Fibroblast of peridontal ligament (primary cell): ENCODE data around the gene SPP1.
A peak's percentile ranks its signal among the peaks of the same experiment; 100 is the strongest.

Source experiments
- DNase-seq: peaks from one replicate; pipeline ENCODE4 v3.0.0-alpha.2; 2010; ENCODE audit errors: extremely low read depth

The SPP1 gene

DNA sequence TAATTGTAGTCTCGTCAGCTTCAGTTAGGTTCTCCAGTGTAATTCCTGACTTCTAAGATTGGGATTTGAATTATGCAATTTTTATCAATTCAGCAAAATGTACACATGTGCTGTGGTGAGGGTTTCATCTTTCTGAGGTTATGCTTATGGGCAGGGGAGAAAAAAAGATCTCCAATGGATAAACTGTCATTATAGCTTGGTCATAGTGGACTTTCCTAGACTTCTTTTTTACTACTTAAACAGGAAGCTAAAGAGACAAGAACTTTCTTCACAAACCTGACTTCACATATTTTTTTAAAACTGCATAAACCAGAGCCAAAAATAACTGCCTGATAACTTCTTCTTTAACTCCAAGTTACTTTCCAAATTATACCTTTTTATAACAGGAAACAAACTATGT lies 21.7 kb upstream of the SPP1 start:
- peak; percentile 5 for DNase-seq

DNA sequence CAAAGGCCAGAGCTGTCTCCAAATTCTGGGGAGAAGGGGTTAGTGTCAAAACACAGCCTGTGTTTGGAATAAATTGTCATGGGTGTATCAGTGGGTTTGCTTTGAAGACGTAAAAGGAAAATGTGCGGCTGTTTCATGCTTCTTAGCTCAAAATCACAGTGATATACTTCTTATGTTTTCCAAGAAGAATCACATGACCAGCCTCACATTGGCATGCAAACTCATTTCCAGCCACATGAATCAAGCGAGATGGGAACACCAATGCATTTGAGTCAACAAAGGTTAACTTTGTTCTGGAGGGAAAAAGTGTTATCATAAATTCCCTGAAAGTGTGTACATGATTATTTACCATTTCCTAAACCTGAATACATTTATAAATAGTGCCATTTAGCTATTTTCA lies 19.0 kb upstream of the SPP1 start:
- no peak for DNase-seq

DNA sequence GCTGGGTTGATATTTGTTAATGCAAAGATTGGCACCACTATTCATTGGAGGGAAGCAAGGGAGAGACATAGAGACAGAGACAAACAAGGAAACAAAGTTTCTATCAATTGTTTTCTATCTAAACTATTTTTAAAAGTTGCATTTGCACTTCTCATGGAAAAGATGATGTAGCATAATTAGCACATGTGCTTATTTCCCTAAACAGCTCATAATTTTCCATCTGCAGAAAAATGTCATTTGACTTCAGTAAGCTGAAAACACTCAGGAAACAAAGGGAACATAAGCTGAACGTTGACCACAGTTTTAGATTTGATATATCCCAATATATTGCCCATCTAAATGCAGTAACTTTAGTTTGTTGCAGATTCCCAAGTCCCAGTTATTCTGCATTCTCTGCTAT lies 18.5 kb upstream of the SPP1 start:
- DNase-seq: no peak

DNA sequence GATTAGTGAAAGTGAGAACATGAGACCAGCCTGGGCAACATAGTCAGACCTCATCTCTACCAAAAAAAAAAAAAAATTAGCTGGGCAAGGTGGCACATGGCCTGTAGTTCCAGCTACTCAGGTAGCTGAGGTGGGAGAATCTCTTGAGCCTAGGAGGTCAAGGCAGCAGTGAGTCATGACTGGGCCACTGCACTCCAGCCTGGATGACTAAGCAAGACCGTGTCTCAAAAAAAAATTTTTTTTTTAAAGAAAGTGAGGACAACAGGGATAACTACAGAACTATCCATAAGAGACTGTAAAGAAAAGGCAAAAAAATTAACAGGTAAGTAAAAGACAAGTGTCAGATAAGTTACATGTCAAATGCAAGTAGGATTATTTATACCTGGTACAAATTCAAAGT lies 13.5 kb upstream of the SPP1 start:
- DNase-seq: peak; percentile 34

DNA sequence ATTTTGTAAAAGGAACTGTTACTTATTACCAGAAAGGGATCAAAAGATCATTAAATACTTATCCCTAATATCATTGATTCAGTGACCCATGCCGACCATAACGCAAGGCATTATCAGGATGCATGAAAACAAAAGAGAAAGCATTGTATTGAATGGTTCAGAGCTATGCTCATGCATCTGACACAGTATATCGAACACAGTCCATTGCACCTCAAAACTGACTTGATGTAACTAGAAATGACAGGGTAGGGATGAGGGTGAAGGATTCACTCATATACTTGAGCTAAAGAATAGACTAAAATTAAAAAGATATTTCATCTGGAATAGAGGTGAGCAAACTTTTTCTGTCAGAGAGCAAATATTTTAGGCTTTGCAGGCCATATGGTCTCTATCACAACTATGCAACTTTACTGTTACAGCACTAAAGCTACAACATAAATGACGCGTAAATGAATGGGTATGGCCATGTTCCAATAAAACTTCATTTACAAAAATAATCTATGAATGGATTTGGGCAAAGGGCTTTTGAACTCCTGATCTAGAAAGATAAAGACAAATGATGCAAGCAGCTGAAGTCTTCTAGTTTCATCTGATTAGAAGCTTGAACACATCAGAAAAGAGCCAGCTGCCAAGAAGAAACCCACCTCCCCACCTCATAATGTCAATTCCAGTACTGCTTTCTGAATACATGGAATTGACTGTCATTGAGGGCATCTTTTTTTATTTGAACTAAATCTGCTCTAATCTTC lies 12.9 kb upstream of the SPP1 start:
- no peak for DNase-seq

DNA sequence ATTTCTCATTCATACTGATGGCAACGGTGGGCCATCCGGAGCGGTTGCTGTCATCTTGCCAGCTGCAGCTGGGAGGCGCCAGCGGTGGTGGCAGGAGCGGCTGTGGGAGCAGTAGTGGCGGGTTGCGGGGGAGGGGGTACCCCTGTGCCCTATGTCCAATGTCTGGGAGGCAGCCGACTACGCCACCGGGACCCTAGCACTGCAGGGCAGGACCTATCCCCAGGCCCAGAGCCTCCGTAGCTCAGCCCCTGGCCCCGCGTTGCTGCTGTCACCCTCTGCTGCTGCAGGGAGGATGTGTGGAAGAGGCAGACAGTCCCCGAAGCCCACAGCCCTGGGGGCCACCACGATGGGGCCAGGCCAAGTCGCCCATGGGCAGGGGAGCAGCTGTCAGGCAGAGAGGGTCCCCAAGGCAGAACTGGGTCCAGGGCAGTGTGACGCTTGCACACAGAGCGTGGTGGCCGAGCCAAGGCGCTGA lies 10.0 kb upstream of the SPP1 start:
- no peak for DNase-seq

DNA sequence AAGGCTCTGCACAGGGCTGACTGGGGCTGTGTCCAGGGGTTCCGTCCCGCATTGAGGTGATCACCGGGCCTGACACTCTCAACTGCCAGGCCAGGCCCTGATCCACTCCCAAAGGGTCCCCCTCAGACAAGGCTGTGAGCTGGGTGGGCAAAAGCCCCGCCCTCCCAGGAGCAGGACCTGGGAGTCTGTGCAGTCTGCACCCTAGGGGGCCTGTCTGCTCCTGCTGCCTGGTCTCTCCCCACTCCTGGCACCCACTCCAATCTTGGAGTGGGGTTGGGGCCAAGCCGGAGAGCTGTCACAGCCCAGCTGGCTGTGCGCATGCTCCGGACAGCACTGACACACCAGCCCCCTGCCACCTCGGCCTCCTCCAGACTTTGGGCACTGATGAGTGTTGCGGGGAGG lies 9.4 kb upstream of the SPP1 start:
- DNase-seq: no peak

DNA sequence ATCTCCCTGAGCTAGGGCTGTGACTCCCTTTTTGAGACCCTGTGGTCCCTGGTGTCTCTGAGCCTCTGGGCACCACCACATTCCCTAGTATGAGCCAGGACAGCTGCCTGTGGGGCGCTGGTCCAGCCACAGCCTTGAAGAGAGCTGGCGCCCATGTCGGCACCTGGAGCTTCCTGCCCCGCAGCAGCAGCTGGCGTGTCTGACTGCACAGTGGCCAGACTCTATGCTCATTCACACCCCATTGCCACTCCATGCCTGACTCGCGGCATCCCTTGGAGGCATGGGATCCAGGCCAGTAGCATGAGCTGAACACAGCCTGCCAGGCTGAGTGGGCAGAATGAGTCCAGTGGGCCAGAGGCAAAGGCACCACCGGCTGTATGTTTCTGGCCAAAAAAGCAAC lies 8.3 kb upstream of the SPP1 start:
- no peak for DNase-seq

DNA sequence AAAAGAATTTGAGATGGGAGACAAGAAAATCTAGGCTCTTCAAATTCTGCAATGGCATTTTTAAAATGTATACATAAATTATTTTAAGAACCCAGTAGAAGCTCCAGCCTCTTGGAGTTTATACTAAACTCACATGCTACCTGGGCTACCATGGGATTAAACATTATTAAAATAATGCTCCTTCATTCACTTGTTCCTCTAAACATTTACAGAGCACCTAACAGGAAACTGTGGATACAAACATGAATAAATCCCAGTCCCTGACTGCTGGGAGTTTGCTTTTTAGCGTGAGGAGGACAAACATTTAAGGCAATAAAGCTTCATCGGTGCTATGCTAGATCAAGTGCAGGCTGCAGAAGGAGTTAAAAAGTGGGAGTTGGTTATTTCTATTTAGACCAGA lies 5.4 kb upstream of the SPP1 start:
- DNase-seq: no peak

DNA sequence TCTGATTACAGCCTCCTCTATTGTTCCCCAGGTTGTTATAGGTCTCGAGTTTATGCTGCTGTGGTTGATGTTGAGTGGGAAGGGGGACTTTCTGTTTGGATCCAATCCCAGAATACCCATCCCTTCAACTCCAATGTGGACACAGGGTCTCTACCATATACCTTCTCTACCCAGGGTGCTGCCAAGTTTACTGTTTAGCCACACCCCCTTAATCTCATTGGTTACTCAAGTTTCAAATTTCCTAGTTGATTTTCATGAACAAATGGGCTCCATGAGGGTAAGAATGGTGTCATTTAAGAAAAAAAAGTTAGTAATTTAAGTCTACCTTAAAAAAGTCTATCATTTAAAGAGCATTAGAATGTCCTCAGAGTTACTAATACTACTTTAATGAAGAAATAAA lies 3.6 kb upstream of the SPP1 start:
- DNase-seq: no peak

DNA sequence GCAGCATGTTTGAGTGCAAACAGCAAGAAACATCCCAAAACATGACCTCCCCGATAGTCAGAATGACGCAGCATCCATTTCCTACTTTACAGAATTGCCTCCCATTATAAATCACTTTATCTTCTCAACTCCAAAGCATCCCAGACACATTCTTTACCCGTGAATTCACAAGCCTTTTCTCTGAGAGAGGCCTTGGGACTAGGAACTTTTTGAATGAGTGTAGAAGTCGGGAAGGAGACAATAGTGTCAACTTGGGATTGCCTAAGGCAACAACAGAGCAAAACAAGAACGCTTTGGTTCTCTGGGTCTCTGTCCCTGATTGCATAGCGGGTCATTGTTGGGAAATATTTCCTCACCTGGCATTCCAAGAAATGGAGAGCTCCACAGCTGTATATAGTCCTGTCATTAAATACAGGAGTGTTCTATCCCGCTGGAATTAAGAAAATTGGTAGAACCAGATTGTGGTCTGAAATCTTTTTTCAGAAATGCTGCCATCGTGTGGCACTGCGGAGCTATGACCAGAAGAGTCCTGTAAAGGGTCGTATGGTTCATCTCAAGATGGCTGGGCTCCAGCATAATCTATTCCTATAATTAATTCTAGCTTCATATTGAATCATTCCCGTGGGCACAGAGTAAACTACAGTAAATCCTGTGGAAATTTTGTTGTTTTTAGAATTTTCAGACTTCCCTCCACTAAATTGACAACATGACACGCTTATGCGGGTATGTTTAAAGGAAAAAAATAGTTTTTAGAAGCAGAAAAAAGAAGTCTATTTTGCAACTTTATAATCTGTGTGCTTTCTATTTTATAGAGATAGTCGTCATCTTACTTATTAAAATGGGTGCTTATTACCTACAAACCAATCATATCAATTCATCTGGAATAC lies 2.0 kb upstream of the SPP1 start:
- DNase-seq: peak; percentile 79

DNA sequence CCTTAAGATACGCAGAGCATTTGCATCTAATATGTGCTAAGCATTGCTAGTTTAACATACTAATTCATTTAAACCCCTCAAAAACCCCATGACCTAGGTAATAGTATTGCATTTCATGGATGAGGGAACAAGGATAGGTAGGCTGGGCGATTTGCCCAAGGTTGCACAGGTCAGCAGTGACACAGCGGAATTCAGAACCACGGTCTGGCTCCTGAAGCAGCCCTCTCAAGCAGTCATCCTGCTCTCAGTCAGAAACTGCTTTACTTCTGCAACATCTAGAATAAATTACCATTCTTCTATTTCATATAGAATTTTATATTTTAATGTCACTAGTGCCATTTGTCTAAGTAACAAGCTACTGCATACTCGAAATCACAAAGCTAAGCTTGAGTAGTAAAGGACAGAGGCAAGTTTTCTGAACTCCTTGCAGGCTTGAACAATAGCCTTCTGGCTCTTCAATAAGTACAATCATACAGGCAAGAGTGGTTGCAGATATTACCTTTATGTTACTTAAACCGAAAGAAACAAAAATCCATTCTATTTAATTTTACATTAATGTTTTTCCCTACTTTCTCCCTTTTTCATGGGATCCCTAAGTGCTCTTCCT lies 555 bp upstream of the SPP1 start:
- no peak for DNase-seq

DNA sequence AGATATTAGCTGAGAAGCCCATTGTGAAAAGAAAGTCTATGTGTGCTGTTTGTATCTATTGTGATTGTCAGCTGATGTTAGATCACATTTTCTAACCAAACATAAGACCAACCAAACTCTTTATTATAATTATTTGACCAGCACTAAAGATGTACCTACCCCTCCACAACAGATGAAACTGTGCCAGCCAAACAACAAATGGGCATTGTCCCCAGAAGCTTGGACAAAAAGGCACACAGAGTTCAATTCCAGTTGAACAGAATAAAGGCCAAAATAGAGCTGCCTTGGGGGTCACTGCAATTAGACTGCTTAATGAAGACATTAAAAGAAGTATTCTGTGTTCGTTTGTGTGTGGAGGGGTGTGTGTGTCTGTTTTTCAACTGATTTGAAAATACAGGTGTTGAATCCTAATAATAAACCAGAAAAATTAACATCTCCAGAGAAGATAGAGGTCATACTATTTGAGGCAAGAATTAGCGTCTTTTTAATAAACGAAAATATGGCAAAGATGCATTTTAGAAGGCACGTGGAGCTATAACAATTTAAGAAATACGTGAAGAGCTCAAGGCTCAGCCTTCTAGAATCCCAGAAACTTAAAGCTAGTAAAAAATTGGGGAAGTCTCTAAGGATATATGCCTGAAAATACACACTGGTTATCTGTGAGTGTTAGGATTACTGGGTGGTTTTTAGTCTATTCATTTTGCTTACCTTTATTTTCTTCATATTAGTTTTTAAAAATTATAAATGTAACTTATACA lies 2.2 kb downstream of the SPP1 start:
- no peak for DNase-seq

DNA sequence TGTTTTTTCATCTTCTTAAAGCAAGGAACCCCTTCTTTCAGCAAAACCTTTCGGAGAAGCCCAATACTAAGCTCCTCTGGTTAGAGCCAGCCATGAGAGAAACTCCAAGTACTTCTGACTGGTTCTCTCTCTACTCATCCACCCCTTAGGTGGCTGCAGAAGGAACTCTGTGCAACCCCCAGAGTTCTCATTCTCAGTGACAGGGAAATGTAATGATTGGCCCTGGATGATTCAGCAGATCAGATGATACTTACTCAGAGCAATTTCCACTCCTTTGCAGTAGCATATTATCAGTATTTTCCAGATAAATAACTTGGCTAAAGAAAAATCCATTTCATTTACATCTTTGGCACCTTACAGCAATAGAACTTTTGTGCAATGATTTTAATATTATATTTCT lies 3.2 kb downstream of the SPP1 start:
- DNase-seq: peak; percentile 47

DNA sequence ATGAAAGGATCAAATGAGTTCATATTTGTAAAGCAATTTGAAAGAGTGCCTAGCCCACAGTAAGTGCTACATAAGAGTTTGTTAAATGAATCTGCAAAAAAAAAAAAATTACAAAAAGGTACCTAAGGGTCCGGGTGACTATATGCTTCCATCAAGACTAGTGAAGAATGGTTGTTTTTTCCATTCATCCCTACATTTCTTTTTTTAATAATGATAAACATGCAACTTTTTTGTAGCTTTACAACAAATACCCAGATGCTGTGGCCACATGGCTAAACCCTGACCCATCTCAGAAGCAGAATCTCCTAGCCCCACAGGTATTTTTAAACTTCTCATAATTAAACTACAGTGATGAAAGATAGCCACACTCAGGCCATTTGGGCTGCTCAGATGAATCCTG lies 4.3 kb downstream of the SPP1 start:
- DNase-seq: no peak

DNA sequence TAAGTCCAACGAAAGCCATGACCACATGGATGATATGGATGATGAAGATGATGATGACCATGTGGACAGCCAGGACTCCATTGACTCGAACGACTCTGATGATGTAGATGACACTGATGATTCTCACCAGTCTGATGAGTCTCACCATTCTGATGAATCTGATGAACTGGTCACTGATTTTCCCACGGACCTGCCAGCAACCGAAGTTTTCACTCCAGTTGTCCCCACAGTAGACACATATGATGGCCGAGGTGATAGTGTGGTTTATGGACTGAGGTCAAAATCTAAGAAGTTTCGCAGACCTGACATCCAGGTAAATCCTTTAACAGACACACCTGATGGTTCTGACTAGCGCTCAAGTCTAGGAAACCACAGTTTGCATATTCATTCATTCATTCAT lies 6.0 kb downstream of the SPP1 start:
- DNase-seq: no peak

DNA sequence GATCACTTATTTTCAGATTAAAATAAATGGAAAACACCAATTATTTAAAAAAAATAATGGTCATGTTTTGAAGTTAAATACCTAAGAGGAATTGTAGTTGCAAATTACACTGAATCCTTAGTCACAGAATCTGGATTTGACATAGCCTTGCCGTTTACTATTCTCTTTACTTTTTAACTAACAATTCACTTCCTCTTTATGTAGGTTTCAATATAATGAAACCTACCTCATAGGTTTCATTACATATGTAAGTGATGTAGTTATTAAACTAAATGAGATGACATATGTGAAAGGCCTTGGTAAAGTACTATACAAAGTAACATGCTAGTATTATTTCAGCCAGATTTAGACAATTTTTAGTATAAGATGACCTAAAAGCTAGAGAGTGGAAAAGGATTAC lies 6.5 kb downstream of the SPP1 start:
- no peak for DNase-seq

DNA sequence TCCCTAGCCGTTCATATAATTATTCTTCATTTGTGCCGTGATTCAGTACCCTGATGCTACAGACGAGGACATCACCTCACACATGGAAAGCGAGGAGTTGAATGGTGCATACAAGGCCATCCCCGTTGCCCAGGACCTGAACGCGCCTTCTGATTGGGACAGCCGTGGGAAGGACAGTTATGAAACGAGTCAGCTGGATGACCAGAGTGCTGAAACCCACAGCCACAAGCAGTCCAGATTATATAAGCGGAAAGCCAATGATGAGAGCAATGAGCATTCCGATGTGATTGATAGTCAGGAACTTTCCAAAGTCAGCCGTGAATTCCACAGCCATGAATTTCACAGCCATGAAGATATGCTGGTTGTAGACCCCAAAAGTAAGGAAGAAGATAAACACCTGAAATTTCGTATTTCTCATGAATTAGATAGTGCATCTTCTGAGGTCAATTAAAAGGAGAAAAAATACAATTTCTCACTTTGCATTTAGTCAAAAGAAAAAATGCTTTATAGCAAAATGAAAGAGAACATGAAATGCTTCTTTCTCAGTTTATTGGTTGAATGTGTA lies 7.0 kb downstream of the SPP1 start:
- DNase-seq: peak; percentile 16

DNA sequence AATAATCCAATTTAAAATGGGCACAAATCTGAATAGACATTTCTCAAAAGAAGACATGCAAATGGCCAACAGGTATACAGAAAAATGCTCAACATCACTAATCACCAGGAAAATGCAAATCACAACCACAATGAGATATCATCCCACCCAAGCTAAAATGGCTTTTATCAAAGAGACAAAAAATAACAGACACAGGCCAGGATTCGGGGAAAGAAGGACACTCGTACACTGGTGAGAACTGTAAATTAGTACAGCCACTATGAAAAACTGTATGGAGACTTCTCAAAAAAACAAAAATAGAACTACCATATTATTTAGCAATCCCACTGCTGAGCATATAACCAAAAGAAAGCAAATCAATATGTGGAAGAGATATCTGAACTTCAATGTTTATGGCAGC lies 8.5 kb downstream of the SPP1 start:
- DNase-seq: no peak

DNA sequence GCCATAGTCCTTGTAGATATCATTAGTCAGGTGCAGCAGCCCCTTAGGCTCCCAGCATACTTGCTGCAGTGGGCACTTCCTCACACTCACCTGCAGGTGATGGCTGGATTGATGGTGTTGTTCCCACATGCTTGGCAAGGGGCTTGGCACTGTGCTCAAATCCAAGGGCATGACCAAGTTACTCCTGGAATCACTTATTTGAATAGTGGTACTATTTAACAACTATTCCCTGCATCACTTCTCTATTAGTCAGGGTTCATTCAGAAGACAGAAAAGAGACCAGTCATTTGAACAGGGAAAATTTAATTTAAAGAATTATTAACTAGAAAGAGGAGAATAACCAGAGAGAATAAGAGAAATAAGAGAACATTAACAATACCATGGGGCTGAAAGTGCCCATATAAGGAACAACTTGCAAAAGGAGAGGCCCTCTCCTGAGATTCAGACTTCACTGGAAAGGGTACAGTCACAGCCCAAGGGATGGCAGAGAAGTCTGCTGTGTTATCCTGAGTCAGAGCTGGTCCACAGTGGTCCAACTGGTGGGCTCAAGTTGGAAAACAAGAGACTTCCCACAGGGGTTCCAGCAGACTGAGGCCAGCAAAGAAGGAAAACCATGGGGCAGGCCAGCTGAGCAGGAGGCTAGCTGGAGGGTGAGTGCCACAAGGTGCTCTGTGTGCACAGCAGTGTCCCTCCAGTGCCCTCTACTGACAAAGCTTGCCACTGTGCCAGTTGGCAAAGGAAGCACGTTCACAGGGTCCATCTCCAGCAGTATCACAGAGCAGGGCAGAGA lies 9.8 kb downstream of the SPP1 start:
- DNase-seq: peak; percentile 39

DNA sequence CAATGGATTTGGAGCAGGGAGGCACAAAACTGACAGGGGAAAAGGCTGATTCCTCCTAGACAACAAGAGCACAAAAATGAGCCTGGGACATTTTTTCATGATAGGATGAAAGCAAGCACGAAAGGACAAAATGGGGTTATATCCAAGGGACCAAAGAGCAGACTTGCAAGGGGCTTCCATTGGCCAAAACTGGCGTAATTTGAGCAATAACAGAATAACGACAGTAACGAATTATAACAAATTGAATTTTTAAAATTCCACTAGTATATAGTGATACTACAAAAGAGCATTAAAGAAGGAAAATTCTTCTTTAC lies 10.3 kb downstream of the SPP1 start:
- no peak for DNase-seq
